IPS-15b (cell line): ENCODE measurements around the gene CCDC6.

ENCODE experiments used
- H3K27me3 ChIP-seq: one replicate; pipeline ENCODE4 v1.6.1; 2013; ENCODE audit warnings: low read length; ENCODE audit not compliant: control insufficient read depth, insufficient read depth
- H3K36me3 ChIP-seq: one replicate; pipeline ENCODE4 v1.6.1; 2013; ENCODE audit warnings: low read length; ENCODE audit not compliant: control insufficient read depth, insufficient read depth
- H3K4me1 ChIP-seq: one replicate; pipeline ENCODE4 v1.6.1; 2013; ENCODE audit warnings: mild to moderate bottlenecking, low read length; ENCODE audit not compliant: control insufficient read depth, insufficient read depth
- H3K4me3 ChIP-seq: one replicate; pipeline ENCODE4 v1.5.1; 2013; ENCODE audit warnings: low read depth, low read length
- H3K9ac ChIP-seq: one replicate; pipeline ENCODE4 v1.6.1; 2013; ENCODE audit warnings: low read depth, mild to moderate bottlenecking, low read length
- H3K9me3 ChIP-seq: one replicate; pipeline ENCODE4 v1.6.1; 2013; ENCODE audit warnings: mild to moderate bottlenecking, low read length; ENCODE audit not compliant: control insufficient read depth, insufficient read depth

The CCDC6 gene

GRCh38 chr10:59905066-59905730 lies 1.2 kb downstream of the CCDC6 start:
- Histone ChIP-seq H3K4me1 (peaks cover 27% of the 10 kb centered on the region), H3K36me3 (no peaks in the 10 kb centered on the region), H3K27me3 (no peaks in the 10 kb centered on the region), H3K9ac (peak overlapping the region; percentile 91), H3K9me3 (no peaks in the 10 kb centered on the region), H3K4me3 (peak overlapping the region; percentile 82)

DNA sequence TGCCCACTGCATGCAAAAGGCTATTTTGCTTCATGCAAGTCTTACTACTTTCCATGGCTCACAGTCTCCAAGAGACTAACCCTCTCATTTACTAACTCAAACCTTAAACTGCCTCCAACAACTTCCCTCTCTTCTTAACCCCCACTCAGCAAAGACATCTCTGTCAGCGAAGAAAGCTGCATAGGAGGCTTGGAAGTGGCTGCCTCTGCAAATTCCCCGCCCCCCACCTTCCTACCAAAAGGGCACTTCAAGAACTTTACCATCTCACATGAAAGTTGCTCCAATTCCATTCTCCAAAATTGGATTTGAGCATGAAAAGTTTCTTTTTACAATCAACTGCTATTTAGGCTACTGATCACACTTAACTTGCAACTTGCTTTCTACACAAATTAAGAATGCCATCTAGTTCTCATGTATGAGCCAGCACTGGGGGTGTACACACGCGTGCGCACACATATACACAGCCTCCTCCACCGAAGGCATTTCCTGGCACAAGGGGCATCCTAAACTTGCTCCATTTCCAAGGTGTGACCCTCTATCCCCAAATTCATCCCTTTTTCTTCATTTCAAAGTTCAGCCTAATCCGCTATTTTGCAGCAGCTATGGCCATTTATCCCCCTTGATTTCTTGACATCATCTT lies 1.8 kb downstream of the CCDC6 start:
- H3K9ac ChIP-seq: peak overlapping the region; percentile 91
- H3K4me1 ChIP-seq: peaks cover 32% of the 10 kb centered on the region
- H3K4me3 ChIP-seq: peak overlapping the region; percentile 82
- no peaks in the 10 kb centered on the region for H3K9me3 ChIP-seq
- H3K36me3 ChIP-seq: no peaks in the 10 kb centered on the region
- no peaks in the 10 kb centered on the region for H3K27me3 ChIP-seq

- H3K4me3 ChIP-seq: peak overlapping the region; percentile 82
- peaks cover 34% of the 10 kb centered on the region for H3K4me1 ChIP-seq
- no peaks in the 10 kb centered on the region for H3K9me3 ChIP-seq
- no peak overlapping the region for H3K9ac ChIP-seq
- no peaks in the 10 kb centered on the region for H3K36me3 ChIP-seq
- no peaks in the 10 kb centered on the region for H3K27me3 ChIP-seq
Observed at GRCh38 chr10:59903871-59904270, 2.5 kb downstream of the CCDC6 start.

GRCh38 chr10:59902016-59902415 lies 4.3 kb downstream of the CCDC6 start:
- Histone ChIP-seq H3K4me3 (no peak overlapping the region), H3K4me1 (peaks cover 25% of the 10 kb centered on the region), H3K27me3 (no peaks in the 10 kb centered on the region), H3K9me3 (no peaks in the 10 kb centered on the region), H3K9ac (no peak overlapping the region), H3K36me3 (no peaks in the 10 kb centered on the region)

GRCh38 chr10:59901470-59901869 lies 4.9 kb downstream of the CCDC6 start:
- no peak overlapping the region for H3K9ac ChIP-seq
- H3K27me3 ChIP-seq: no peaks in the 10 kb centered on the region
- no peaks in the 10 kb centered on the region for H3K9me3 ChIP-seq
- H3K4me1 ChIP-seq: peaks cover 25% of the 10 kb centered on the region
- no peak overlapping the region for H3K4me3 ChIP-seq
- H3K36me3 ChIP-seq: no peaks in the 10 kb centered on the region

DNA sequence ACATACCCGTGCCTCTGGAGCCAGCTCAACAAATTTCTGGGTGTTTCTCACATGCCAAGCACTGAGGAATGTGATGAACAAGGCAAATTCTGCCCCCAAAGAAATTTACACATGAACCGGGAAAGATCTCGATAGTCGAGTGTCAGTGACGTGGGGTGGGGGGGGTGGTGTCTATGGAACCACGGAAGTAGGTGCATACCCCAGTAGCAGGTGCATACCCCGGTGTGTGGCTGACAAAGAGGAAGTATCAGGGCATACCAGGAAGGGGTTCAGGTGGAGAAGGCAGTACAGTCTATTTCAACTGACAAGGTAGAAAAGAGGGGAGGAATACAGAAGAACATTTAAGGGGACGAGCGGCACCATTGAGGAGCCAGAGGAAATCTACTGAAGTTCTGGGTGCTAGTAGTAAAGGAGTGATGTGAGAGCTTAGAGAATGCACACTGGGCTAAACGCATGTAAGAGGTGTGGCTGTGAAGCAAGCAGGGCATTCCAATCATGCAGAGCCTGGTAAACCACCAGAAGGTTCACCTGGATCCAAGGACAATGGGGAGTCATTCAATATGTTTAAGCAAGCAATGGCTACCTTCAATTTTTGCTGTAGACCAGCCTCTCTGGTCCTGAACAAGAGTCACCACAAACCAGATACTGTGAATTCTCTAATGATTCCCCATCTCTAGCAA lies 6.2 kb downstream of the CCDC6 start:
- no peak overlapping the region for H3K4me3 ChIP-seq
- H3K9me3 ChIP-seq: no peaks in the 10 kb centered on the region
- no peak overlapping the region for H3K9ac ChIP-seq
- H3K27me3 ChIP-seq: no peaks in the 10 kb centered on the region
- H3K4me1 ChIP-seq: peaks cover 25% of the 10 kb centered on the region
- no peaks in the 10 kb centered on the region for H3K36me3 ChIP-seq

DNA sequence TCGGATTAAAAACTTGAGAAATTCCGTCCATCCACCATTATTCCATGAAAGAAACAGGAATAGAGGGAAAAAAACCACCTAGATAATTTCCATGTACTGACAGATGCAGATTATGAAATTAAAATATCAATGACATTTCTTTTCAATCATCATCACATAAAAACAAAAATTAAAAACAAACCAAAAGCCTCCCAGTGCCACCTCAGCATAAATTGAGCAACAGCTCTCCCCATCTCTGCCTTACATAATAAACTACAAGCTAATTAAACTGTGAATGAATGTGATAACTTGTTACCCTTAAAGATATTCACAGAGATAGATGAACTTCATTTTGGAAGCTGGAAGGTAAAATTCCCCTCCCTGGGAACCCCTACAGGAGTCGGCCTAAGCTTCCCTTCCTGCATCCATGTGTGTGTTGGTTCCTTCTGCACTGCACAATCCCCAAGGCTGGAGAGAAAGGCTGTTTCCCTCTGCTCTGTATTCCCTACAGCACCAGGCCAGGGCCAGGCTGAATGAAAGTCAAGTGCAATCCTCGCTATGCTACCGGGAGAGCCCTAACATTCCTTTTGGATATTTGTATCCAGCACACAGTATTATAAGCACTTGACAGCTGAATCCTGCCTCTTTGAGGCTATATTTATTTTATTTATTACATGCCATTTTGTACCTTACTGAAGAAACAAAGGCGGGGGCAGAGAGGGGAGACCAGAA lies 8.1 kb downstream of the CCDC6 start:
- H3K4me3 ChIP-seq: no peak overlapping the region
- no peak overlapping the region for H3K9ac ChIP-seq
- H3K27me3 ChIP-seq: no peaks in the 10 kb centered on the region
- H3K36me3 ChIP-seq: no peaks in the 10 kb centered on the region
- no peaks in the 10 kb centered on the region for H3K9me3 ChIP-seq
- H3K4me1 ChIP-seq: peaks cover 17% of the 10 kb centered on the region

DNA sequence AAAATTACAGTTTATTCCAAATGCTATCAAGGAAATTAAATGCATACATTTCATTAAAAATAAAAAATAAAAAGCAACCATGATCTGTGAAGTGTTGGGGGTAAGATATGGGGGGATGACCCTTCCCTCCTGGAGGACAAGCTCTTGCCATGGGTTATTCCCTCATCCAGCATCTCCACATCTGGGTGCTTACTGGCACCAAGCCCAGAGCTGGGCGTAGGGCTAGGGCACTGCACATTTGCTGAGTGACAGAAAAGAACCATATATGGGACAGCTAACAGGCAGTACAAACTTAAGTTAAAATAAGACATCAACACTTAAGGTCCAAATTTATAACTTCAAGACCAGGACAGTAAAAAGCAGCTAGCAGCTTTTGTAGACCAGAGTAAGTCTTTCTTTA lies 10.2 kb downstream of the CCDC6 start:
- no peaks in the 10 kb centered on the region for H3K36me3 ChIP-seq
- H3K4me1 ChIP-seq: peaks cover 17% of the 10 kb centered on the region
- H3K9ac ChIP-seq: no peak overlapping the region
- no peaks in the 10 kb centered on the region for H3K27me3 ChIP-seq
- H3K9me3 ChIP-seq: no peaks in the 10 kb centered on the region
- H3K4me3 ChIP-seq: no peak overlapping the region

GRCh38 chr10:59895629-59896116 lies 10.7 kb downstream of the CCDC6 start:
- Histone ChIP-seq H3K4me1 (peaks cover 17% of the 10 kb centered on the region), H3K4me3 (no peak overlapping the region), H3K27me3 (no peaks in the 10 kb centered on the region), H3K36me3 (no peaks in the 10 kb centered on the region), H3K9me3 (no peaks in the 10 kb centered on the region), H3K9ac (no peak overlapping the region)

DNA sequence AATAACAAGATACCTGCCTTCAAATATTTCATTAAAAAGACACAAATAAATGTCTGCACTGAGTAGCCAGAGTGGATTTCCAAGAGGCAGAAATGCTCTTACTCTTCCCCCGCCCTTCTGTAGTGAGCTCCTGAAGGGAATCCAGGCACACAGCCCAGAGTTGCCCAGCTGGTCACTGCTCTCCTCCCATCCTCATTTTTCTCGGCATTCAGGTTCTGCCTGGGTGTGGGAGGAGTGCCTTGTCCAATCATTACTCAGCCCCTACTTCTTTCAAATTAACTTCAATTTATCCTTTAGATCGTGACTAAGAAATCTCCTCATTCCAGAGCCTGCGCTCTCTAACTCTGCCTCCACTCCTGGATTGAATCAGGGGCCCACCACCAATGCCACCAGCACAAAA lies 12.2 kb downstream of the CCDC6 start:
- Histone ChIP-seq H3K4me1 (peaks cover 7% of the 10 kb centered on the region), H3K9me3 (no peaks in the 10 kb centered on the region), H3K36me3 (peaks cover 4% of the 10 kb centered on the region), H3K4me3 (no peak overlapping the region), H3K27me3 (no peaks in the 10 kb centered on the region), H3K9ac (no peak overlapping the region)

DNA sequence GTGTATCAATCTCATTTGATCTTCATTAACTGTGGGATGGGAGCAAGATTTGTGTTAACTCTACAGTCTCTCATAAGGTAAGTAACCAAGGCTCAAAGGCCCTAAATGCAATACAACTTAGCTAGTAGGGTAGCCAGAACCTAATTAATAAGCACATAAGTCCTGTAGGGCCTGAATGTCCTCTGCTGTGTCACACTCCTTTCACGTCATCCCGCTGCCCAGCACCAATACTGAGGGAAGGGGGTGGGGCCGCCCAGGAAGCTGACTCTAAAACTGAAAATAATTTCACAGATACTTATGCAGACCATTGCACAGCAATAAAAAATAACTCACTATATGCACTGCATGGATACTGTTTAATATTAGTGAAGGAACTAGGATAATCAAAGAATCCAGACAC lies 13.7 kb downstream of the CCDC6 start:
- Histone ChIP-seq H3K27me3 (no peaks in the 10 kb centered on the region), H3K4me3 (no peak overlapping the region), H3K4me1 (peaks cover 4% of the 10 kb centered on the region), H3K9ac (no peak overlapping the region), H3K9me3 (no peaks in the 10 kb centered on the region), H3K36me3 (peaks cover 4% of the 10 kb centered on the region)
